MCF 10A (cell line): Measurements from ENCODE around the gene TAPBP. TPM values are rescaled to one million over a fixed set of nuclear protein-coding genes. Genes with fewer than 3 reads are reported as not detected.
A peak's percentile ranks its signal among the peaks of the same experiment; 100 is the strongest.
"Not testable (repeated sequence)": the region's sequence is repeated elsewhere in the genome, so short reads cannot be mapped to it uniquely, and the experiment has no call there.

Experiments
- BruUV-seq: library from RNA; stranded (reverse); fragments of 400-500 nt; replicated peaks from 2 replicates; lab custom pipeline; 2021; lab: Mats Ljungman, UMichigan
- CTCF ChIA-PET: fragments of 300-600 bp; sonication (Branson Sonifier 250); formaldehyde crosslinking; extraction: SDS; loops from one replicate; lab custom pipeline; 2021; ENCODE audit warnings: antibody characterized with exemption, inconsistent platforms; lab: Yijun Ruan, JAX
- POLR2A ChIA-PET: fragments of 300-600, 350-650 bp; sonication (Branson Sonifier 250); formaldehyde crosslinking; extraction: SDS; loops from one replicate; lab custom pipeline; 2020; ENCODE audit warnings: antibody characterized with exemption, inconsistent platforms; lab: Yijun Ruan, JAX
- DNase-seq: peaks from one replicate; pipeline ENCODE4 v3.0.0-alpha.2; 2018; ENCODE audit not compliant: unreplicated experiment
- H3K27ac Mint-ChIP-seq: one replicate; pipeline ENCODE4 v1.8.0; 2022; ENCODE audit warnings: mild to moderate bottlenecking, low read depth, mixed read lengths; ENCODE audit not compliant: unreplicated experiment
- H3K27me3 Mint-ChIP-seq: one replicate; pipeline ENCODE4 v1.8.0; 2022; ENCODE audit warnings: mixed read lengths; ENCODE audit not compliant: insufficient read depth, unreplicated experiment
- H3K36me3 Mint-ChIP-seq: one replicate; pipeline ENCODE4 v1.8.0; 2022; ENCODE audit warnings: mild to moderate bottlenecking, moderate library complexity, mixed read lengths; ENCODE audit not compliant: insufficient read depth, unreplicated experiment
- H3K4me1 Mint-ChIP-seq: one replicate; pipeline ENCODE4 v1.8.0; 2022; ENCODE audit warnings: mixed read lengths; ENCODE audit not compliant: insufficient read depth, unreplicated experiment
- H3K4me3 Mint-ChIP-seq: one replicate; pipeline ENCODE4 v1.8.0; 2022; ENCODE audit warnings: mild to moderate bottlenecking, moderate library complexity, mixed read lengths; ENCODE audit not compliant: unreplicated experiment
- H3K9me3 Mint-ChIP-seq: one replicate; pipeline ENCODE4 v1.8.0; 2022; ENCODE audit warnings: mixed read lengths; ENCODE audit not compliant: unreplicated experiment
- CTCF ChIP-seq: fragments of 200-600 bp; IDR thresholded peaks from one replicate; pipeline ENCODE4 v1.8.0; 2022; ENCODE audit warnings: antibody characterized with exemption, mild to moderate bottlenecking; ENCODE audit not compliant: unreplicated experiment
- intact Hi-C: fragments of 100-400 bp; cut with micrococcal nuclease; formaldehyde crosslinking; loops from 2 replicates; pipeline ENCODE4 v1.14.1; 2022
- total RNA-seq: library from RNA; stranded (reverse); gene quantifications from 2 replicates; pipeline ENCODE4 v1.2.3, GENCODE V29; 2022

Gene TAPBP
- total RNA-seq, 1 experiment from 2014 or later: 84.9 TPM

GRCh38 chr6:33271468-33272274, 42.2 kb downstream of the TAPBP start, which contains the start of the genes RPS18 and VPS52:
RPS18 (plus strand) TSS chr6:33272075; CDS start chr6:33272120, 45 bp downstream.
VPS52 (minus strand) TSS chr6:33271876; CDS start chr6:33271675, 201 bp downstream.
- Mint-ChIP-seq H3K27me3 (no peaks in the 10 kb centered on the region), H3K4me3 (peak within 1 kb of the TSS; percentile 99), H3K27ac (peak within 1 kb of the TSS; percentile 100), H3K4me1 (peaks cover 34% of the 10 kb centered on the region), H3K36me3 (peaks cover 86% of the 10 kb centered on the region), H3K9me3 (no peaks in the 10 kb centered on the region)
- TSS peak; percentile 81 for BruUV-seq
- DNase-seq: peak; percentile 99
- intact Hi-C loops: no loop called here
- ChIA-PET CTCF (interaction anchor here (0.6 to 1.5 kb wide), 8 partner anchors 8 to 1150 kb away, joined by 3 to 10 read pairs (median 3); no protein-coding TSS in a partner anchor), POLR2A (interaction anchor here (0.6 to 5.4 kb wide), 46 partner anchors 10 to 1730 kb away, joined by 3 to 155 read pairs (median 5); partner anchors contain the start of genes BAG6, BAK1, BRD2 and CUTA)
- no peak for TF ChIP-seq CTCF

GRCh38 chr6:33271117-33271467, 42.8 kb downstream of the TAPBP start:
- H3K36me3 Mint-ChIP-seq: peaks cover 86% of the 10 kb centered on the region
- H3K27me3 Mint-ChIP-seq: no peaks in the 10 kb centered on the region
- peaks cover 28% of the 10 kb centered on the region for H3K4me1 Mint-ChIP-seq
- no peaks in the 10 kb centered on the region for H3K9me3 Mint-ChIP-seq
- TF ChIP-seq CTCF: no peak
- peak overlapping the region; percentile 99 for H3K4me3 Mint-ChIP-seq
- POLR2A ChIA-PET: interaction anchor here (0.5 to 5.4 kb wide), 33 partner anchors 10 to 1372 kb away, joined by 3 to 155 read pairs (median 8); partner anchors contain the start of genes BRD2, HSD17B8, KIFC1 and PFDN6
- peak overlapping the region; percentile 100 for H3K27ac Mint-ChIP-seq
- BruUV-seq: no TSS peak
- CTCF ChIA-PET: interaction anchor here (0.6 to 1.5 kb wide), 6 partner anchors 8 to 266 kb away, joined by 3 to 10 read pairs (median 3); no protein-coding TSS in a partner anchor
- intact Hi-C loops: no loop called here
- no peak for DNase-seq

GRCh38 chr6:33264015-33264414, 49.9 kb downstream of the TAPBP start:
- H3K4me1 Mint-ChIP-seq: peaks cover 6% of the 10 kb centered on the region
- DNase-seq: no peak
- H3K27ac Mint-ChIP-seq: no peak overlapping the region
- no peaks in the 10 kb centered on the region for H3K27me3 Mint-ChIP-seq
- CTCF ChIA-PET: interaction anchor here (0.7 to 1.0 kb wide), 2 partner anchors 8 to 14 kb away, joined by 3 to 4 read pairs; partner anchors contain the start of gene RPS18
- POLR2A ChIA-PET: interaction anchor here (0.6 to 11.1 kb wide), 4 partner anchors 7 to 292 kb away, joined by 3 to 155 read pairs (median 4); partner anchors contain the start of genes B3GALT4, RPS18 and VPS52
- no TSS peak for BruUV-seq
- intact Hi-C loops: no loop called here
- H3K4me3 Mint-ChIP-seq: no peak overlapping the region
- peaks cover 76% of the 10 kb centered on the region for H3K36me3 Mint-ChIP-seq
- H3K9me3 Mint-ChIP-seq: no peaks in the 10 kb centered on the region
- no peak for TF ChIP-seq CTCF

GRCh38 chr6:33262490-33262889, 51.4 kb downstream of the TAPBP start:
- H3K9me3 Mint-ChIP-seq, H3K4me1 Mint-ChIP-seq, BruUV-seq, H3K4me3 Mint-ChIP-seq, H3K27ac Mint-ChIP-seq, DNase-seq, H3K27me3 Mint-ChIP-seq, intact Hi-C loops: not testable (repeated sequence)
- H3K36me3 Mint-ChIP-seq: peaks cover 74% of the 10 kb centered on the region
- POLR2A ChIA-PET: interaction anchor here (0.9 to 11.1 kb wide), 3 partner anchors 8 to 37 kb away, joined by 3 to 155 read pairs (median 3); partner anchors contain the start of genes RGL2, RPS18 and VPS52
- CTCF ChIA-PET: interaction anchor here (0.6 to 1.0 kb wide), 3 partner anchors 11 to 1123 kb away, joined by 3 read pairs; partner anchors contain the start of gene B3GALT4
